ENCODE results near the gene RASSF8. TPM values are rescaled to one million over a fixed set of nuclear protein-coding genes. Genes with fewer than 3 reads are reported as not detected.

The RASSF8 gene
- polyA plus RNA-seq, 3 donors = 60.2 to 80.5 (median 69.9) TPM

GRCh38 chr12:25982416-25982815, 23.9 kb downstream of the RASSF8 start:
- DNase-seq (ENCODE audit: extremely low read depth in 1 of 11, low read depth in 9 of 11, low spot score in 4 of 11) = no peak

GRCh38 chr12:25983625-25984024, 25.1 kb downstream of the RASSF8 start:
- DNase-seq (ENCODE audit: extremely low read depth in 1 of 11, low read depth in 9 of 11, low spot score in 4 of 11) = no peak

- DNase-seq (ENCODE audit: extremely low read depth in 1 of 11, low read depth in 9 of 11, low spot score in 4 of 11) = no peak
Measured at GRCh38 chr12:25984759-25985158, 26.3 kb downstream of the RASSF8 start.

DNA sequence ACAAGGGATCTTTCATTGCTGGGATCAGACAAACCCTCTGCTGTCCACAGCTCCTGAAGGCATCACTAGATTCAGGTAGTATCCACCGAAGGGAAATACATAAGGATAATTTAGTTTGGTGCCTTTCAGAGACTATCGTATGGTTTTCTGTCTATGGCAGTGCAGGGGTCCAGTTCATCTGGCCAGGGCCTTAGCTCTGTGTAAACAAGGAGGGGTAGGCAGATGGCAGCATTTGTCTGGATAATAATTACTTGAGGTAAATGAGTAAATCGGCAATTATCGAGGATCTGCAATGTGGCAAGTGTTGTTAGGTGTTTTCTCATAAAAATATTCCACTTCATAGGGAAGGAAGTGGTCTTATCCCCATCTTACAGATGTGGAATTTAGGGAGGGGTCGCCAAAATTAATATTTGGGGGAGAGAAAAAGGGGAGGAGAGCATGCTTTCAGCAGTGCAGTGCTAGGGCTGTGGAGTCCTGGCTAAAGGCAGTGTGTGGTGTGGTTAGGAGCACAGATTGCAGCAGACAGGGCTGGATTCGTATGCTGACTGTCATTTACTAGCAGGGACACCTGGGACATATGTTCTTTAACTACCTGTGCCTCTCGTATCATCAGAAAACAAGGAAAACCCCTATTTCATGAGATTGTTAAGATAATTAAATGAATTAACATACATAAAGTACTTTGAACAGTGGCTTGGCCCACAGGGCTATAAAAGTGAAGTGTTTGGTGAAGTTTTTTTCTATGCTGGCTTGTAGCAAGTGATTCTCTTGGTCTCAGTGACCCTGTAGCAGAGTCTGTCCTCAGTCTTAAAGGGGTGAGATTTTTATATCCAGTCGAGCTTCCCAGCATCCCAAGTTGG, 27.1 kb downstream of the RASSF8 start:
- DNase-seq (ENCODE audit: extremely low read depth in 1 of 11, low read depth in 9 of 11, low spot score in 4 of 11) = no peak

- DNase-seq (ENCODE audit: extremely low read depth in 1 of 11, low read depth in 9 of 11, low spot score in 4 of 11) = no peak
Measured at GRCh38 chr12:25986180-25986579, 27.7 kb downstream of the RASSF8 start.

GRCh38 chr12:25988505-25988904, 30.0 kb downstream of the RASSF8 start:
- DNase-seq (ENCODE audit: extremely low read depth in 1 of 11, low read depth in 9 of 11, low spot score in 4 of 11) = no peak

GRCh38 chr12:25990495-25990894, 32.0 kb downstream of the RASSF8 start:
- no peak for DNase-seq (ENCODE audit: extremely low read depth in 1 of 11, low read depth in 9 of 11, low spot score in 4 of 11)

DNA sequence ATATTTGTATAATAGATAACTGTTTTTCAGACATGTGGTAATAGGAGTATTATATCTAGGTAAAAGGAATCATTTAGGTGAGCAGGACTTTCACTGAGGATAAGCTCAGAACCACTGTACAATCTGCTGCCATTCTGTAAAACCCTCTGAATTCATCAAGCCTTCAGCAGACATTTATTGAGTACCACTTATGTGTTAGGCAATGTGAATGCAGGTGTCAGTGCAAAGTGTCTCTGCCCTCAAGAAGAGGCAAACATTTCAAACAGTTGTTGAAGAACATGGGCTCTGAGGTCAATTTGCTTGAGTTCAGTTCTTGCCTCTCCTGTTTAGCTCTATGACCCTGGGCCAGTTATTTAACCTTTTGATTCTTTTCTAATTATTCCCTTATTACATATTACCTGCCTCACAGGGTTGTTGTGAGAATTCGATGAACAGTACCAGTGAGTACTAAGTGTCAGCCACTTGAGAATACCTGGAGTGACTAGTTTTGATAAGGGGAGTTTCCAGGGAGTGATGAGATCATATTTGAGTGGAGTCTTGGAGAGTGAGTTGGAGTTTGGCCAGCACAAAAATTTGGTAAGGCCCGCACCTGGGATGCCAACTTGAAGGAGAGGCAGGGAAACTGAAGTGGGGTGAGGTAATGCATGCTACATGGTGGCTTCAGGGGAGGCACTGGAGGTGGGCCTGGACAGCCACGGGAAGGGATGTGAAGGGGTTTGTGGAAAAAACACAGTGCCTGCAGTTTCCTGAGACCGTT, 33.7 kb downstream of the RASSF8 start:
- no peak for DNase-seq (ENCODE audit: extremely low read depth in 1 of 11, low read depth in 9 of 11, low spot score in 4 of 11)

- no peak for DNase-seq (ENCODE audit: extremely low read depth in 1 of 11, low read depth in 9 of 11, low spot score in 4 of 11)
Measured at GRCh38 chr12:25993901-25994651, 35.6 kb downstream of the RASSF8 start.

DNA sequence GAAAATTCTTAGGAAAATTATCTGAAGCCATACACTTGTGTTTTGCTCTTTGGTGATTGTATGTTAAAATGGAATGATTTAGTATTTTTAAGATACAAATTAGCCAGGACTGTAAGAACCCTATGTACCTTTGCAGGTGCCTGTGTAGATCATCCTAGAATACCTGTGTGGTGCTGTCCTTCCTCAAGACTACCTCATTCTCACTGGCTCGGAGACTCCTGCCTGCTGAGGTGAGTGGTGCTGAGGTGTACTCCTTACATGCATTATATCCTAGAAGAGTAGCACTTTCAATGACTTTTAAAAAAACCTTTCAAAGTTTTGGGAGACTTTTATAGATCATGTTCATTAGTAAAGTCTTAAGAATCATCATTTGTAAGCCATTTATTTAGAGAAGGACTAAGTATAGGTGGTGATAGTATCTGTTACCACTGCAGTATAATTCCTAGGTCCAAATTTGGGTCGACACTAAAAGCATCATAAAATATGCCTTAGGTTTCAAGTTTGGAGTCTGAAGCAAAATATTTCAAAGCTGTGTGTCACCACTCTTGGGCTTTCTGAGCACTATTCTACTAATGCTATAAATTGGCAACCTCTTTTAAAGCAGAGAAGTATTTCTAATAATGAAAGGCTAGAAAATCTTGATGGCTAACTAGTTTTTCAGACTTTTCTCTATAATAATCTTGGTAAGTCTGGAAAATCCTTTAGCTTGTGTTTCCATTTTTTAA, 36.6 kb downstream of the RASSF8 start:
- no peak for DNase-seq (ENCODE audit: extremely low read depth in 1 of 11, low read depth in 9 of 11, low spot score in 4 of 11)

DNA sequence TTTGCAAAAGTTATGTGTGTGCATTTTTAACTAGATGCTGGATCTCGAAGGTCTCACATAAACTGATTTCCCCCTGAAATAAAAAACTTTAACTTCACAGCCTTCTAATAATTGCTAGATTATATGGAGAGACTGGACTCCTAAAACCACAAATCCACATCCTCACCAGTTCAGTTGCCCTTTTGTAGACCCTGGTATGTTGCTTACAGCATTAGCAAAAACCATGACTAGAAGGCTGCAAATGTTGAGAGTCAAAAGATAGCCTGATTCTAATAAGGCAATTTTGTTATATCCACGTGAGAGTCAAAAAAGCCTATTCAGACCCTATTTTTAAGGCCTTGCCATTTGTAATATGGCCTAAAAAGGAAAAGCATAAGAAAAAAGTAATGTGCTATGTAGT, 37.4 kb downstream of the RASSF8 start:
- DNase-seq (ENCODE audit: extremely low read depth in 1 of 11, low read depth in 9 of 11, low spot score in 4 of 11) = no peak

DNA sequence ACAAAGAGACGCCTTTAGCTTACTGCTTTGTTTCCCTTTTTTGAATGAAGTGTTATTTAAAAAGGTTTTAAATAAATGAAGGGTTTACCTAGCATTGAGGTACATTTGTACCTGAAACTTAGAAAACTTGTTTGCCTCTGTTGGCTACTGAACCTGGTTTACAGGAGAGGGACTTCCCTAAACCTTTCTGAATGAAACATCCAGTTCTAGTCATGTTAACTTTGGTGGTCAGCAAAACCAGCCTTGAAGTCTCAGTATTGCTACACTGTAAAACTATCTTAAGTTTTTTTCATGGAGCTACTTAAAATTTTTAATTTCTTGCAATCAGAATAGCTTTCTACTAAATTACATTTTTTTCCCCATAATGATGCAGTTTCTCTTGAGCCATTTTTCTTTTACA, 38.2 kb downstream of the RASSF8 start:
- no peak for DNase-seq (ENCODE audit: extremely low read depth in 1 of 11, low read depth in 9 of 11, low spot score in 4 of 11)

DNA sequence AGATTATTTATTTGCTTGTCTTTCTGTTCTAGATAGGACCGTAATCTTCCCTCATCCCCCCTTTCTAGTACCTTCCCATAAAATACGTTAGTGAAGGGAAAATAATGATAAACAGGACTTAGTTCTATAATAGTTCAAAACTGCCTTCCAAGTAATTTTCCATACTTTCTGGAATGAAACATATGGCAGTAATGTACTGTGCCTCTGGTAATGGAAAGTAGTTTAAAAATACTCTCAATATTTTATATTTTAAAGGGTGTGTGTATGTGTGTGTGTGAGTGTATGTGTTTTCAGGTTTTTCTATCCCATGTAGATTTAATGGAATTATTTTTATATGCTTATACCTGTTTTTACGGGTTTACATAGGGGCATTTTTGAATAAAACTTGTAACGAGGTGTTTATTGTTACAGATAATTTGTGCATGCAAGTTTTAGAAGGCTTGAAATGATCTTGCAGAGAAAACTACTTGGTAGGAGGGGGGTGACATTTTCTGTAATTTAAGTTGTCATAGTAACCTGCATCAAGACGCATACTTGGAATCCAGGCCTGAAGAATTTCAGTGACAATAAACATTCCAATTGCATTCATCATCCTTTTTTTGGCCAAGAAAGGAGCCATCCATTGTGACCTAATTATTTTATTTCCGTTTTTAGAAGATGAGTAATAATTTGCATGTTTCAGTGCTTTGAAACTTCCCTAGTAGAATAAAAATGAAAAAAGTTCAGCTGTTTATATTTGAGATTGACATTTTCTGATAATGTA, 38.9 kb downstream of the RASSF8 start:
- DNase-seq (ENCODE audit: extremely low read depth in 1 of 11, low read depth in 9 of 11, low spot score in 4 of 11) = no peak

GRCh38 chr12:26000898-26001297, 42.4 kb downstream of the RASSF8 start:
- no peak for DNase-seq (ENCODE audit: extremely low read depth in 1 of 11, low read depth in 9 of 11, low spot score in 4 of 11)

DNA sequence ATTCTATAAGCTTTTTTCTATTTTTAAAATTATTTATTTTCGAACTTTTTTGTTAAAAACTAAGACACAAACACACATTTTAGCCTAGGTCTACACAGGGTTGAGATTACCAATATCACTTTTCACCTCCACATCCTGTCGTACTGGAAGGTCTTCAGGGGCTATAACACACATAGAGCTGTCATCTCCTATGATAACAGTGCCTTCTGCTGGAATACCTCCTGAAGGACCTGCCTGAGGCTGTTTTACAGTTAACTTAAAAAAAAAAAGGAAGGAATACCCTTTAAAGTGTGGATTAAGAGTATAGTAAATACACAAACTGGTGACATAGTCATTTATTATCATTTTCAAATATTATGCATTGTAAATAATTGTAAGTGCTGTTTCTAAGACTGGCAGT, 43.0 kb downstream of the RASSF8 start:
- DNase-seq (ENCODE audit: extremely low read depth in 1 of 11, low read depth in 9 of 11, low spot score in 4 of 11) = no peak

GRCh38 chr12:26003065-26003464, 44.6 kb downstream of the RASSF8 start:
- no peak for DNase-seq (ENCODE audit: extremely low read depth in 1 of 11, low read depth in 9 of 11, low spot score in 4 of 11)

- no peak for DNase-seq (ENCODE audit: extremely low read depth in 1 of 11, low read depth in 9 of 11, low spot score in 4 of 11)
Measured at GRCh38 chr12:26007566-26007965, 49.1 kb downstream of the RASSF8 start.

GRCh38 chr12:26009593-26009992, 51.1 kb downstream of the RASSF8 start:
- no peak for DNase-seq (ENCODE audit: extremely low read depth in 1 of 11, low read depth in 9 of 11, low spot score in 4 of 11)

Data from renal cortex interstitium (tissue), 11 donors.